H9 (cell line): ENCODE data around the gene DYRK1A. TPM values are rescaled to one million over a fixed set of nuclear protein-coding genes. Genes with fewer than 3 reads are reported as not detected.

ENCODE experiments used
- DNase-seq: peaks from one replicate; pipeline ENCODE4 v3.0.0-alpha.2; 2017
- H2AFZ ChIP-seq: one replicate; pipeline ENCODE4 v1.6.1; 2013; ENCODE audit warnings: mild to moderate bottlenecking, low read length, control low read depth, moderate library complexity
- H2AK5ac ChIP-seq: 2 replicates; pipeline ENCODE4 v1.6.1; 2013; ENCODE audit warnings: low read length, control low read depth, mixed read lengths; ENCODE audit not compliant: insufficient read length
- H2BK120ac ChIP-seq: one replicate; pipeline ENCODE4 v1.6.1; 2013; ENCODE audit warnings: low read depth, mild to moderate bottlenecking, low read length, control low read depth, inconsistent platforms; ENCODE audit not compliant: poor library complexity, severe bottlenecking
- H2BK12ac ChIP-seq: 2 replicates; pipeline ENCODE4 v1.6.1; 2013; ENCODE audit warnings: low read length, control low read depth, mixed read lengths, low read depth; ENCODE audit not compliant: insufficient read length
- H2BK15ac ChIP-seq: 2 replicates; pipeline ENCODE4 v1.6.1; 2013; ENCODE audit warnings: low read depth, low read length, control low read depth
- H2BK20ac ChIP-seq: one replicate; pipeline ENCODE4 v1.6.1; 2013; ENCODE audit warnings: low read depth, mild to moderate bottlenecking, low read length, control low read depth, inconsistent platforms; ENCODE audit not compliant: poor library complexity, severe bottlenecking
- H2BK5ac ChIP-seq: 2 replicates; pipeline ENCODE4 v1.6.1; 2013; ENCODE audit warnings: low read length, control low read depth, mixed read lengths; ENCODE audit not compliant: insufficient read length
- H3K14ac ChIP-seq: 2 replicates; pipeline ENCODE4 v1.6.1; 2013; ENCODE audit warnings: low read length, control low read depth; ENCODE audit not compliant: insufficient read depth
- H3K18ac ChIP-seq: 2 replicates; pipeline ENCODE4 v1.6.1; 2013; ENCODE audit warnings: low read depth, mild to moderate bottlenecking, mixed read lengths, low read length, control low read depth; ENCODE audit not compliant: insufficient read length
- H3K23ac ChIP-seq: 2 replicates; pipeline ENCODE4 v1.6.1; 2013; ENCODE audit warnings: low read length, control low read depth, mixed read lengths, low read depth; ENCODE audit not compliant: insufficient read length
- H3K23me2 ChIP-seq: 2 replicates; pipeline ENCODE4 v1.6.1; 2013; ENCODE audit warnings: low read depth, mild to moderate bottlenecking, mixed read lengths, low read length, control low read depth; ENCODE audit not compliant: insufficient read length, poor library complexity, severe bottlenecking
- H3K27ac ChIP-seq: 2 replicates; pipeline ENCODE4 v1.5.1; 2013; ENCODE audit warnings: low read length, control low read depth, mixed read lengths, low read depth; ENCODE audit not compliant: insufficient read length
- H3K27me3 ChIP-seq: 2 replicates; pipeline ENCODE4 v1.6.1; 2013; ENCODE audit warnings: low read length, control low read depth, inconsistent platforms; ENCODE audit not compliant: insufficient read depth
- H3K4ac ChIP-seq: 2 replicates; pipeline ENCODE4 v1.6.1; 2013; ENCODE audit warnings: low read depth, mild to moderate bottlenecking, control low read depth, inconsistent platforms, low read length, moderate library complexity
- H3K4me1 ChIP-seq: 2 replicates; pipeline ENCODE4 v1.6.1; 2013; ENCODE audit warnings: low read length, control low read depth, inconsistent platforms; ENCODE audit not compliant: insufficient read depth
- H3K4me2 ChIP-seq: 2 replicates; pipeline ENCODE4 v1.6.1; 2013; ENCODE audit warnings: low read length, control low read depth, mixed read lengths; ENCODE audit not compliant: insufficient read length, insufficient read depth
- H3K56ac ChIP-seq: 2 replicates; pipeline ENCODE4 v1.6.1; 2013; ENCODE audit warnings: low read depth, mild to moderate bottlenecking, mixed read lengths, low read length, control low read depth; ENCODE audit not compliant: insufficient read length
- H3K79me1 ChIP-seq: 2 replicates; pipeline ENCODE4 v1.6.1; 2013; ENCODE audit warnings: low read depth, mild to moderate bottlenecking, moderate library complexity, low read length, control low read depth, inconsistent platforms; ENCODE audit not compliant: insufficient read depth, poor library complexity, severe bottlenecking
- H3K79me2 ChIP-seq: 2 replicates; pipeline ENCODE4 v1.6.1; 2013; ENCODE audit warnings: low read length, control low read depth, inconsistent platforms; ENCODE audit not compliant: insufficient read depth
- H3K9ac ChIP-seq: 2 replicates; pipeline ENCODE4 v1.6.1; 2013; ENCODE audit warnings: low read length, control low read depth, mixed read lengths; ENCODE audit not compliant: insufficient read length; ENCODE audit errors: extremely low read depth
- H3K9me3 ChIP-seq: one replicate; pipeline ENCODE4 v1.6.1; 2013; ENCODE audit warnings: low read depth, low read length, inconsistent platforms; ENCODE audit not compliant: control insufficient read depth
- H3T11ph ChIP-seq: one replicate; pipeline ENCODE4 v1.6.1; 2013; ENCODE audit warnings: mild to moderate bottlenecking, low read length, control low read depth, inconsistent platforms
- H4K20me1 ChIP-seq: one replicate; pipeline ENCODE4 v1.6.1; 2013; ENCODE audit not compliant: control insufficient read depth, insufficient read length, insufficient read depth
- H4K5ac ChIP-seq: 2 replicates; pipeline ENCODE4 v1.6.1; 2013; ENCODE audit warnings: low read depth, mild to moderate bottlenecking, mixed read lengths, low read length, control low read depth; ENCODE audit not compliant: insufficient read length
- H4K8ac ChIP-seq: replicated peaks from 2 replicates; pipeline ENCODE4 v1.6.1; 2013; ENCODE audit warnings: low read length, control low read depth, mixed read lengths, low read depth; ENCODE audit not compliant: insufficient read length
- H4K91ac ChIP-seq: 2 replicates; pipeline ENCODE4 v1.6.1; 2013; ENCODE audit warnings: low read depth, mild to moderate bottlenecking, moderate library complexity, mixed read lengths, low read length, control low read depth; ENCODE audit not compliant: insufficient read length
- H3K27ac Mint-ChIP-seq, 3 experiments: 2 replicates in 2 of 3; 3 replicates in 1 of 3; pipeline ENCODE4 v1.8.0; 2020 to 2021; ENCODE audit warnings: mixed read lengths in 3 of 3, mild to moderate bottlenecking in 1 of 3, moderate library complexity in 1 of 3
- H3K27me3 Mint-ChIP-seq: 2 replicates; pipeline ENCODE4 v1.8.0; 2021; ENCODE audit warnings: low read depth, mild to moderate bottlenecking, moderate library complexity, mixed read lengths
- H3K36me3 Mint-ChIP-seq, 3 experiments: 2 replicates in 2 of 3; 3 replicates in 1 of 3; pipeline ENCODE4 v1.8.0; 2020 to 2021; ENCODE audit warnings: low read depth in 3 of 3, mixed read lengths in 3 of 3; ENCODE audit not compliant: insufficient read depth in 1 of 3
- H3K4me1 Mint-ChIP-seq, 2 experiments: 2 replicates each; pipeline ENCODE4 v1.8.0; 2020; ENCODE audit warnings: mixed read lengths in 2 of 2
- H3K4me3 Mint-ChIP-seq, 2 experiments: 2 replicates in 1 of 2; 3 replicates in 1 of 2; pipeline ENCODE4 v1.8.0; 2020 to 2021; ENCODE audit warnings: mild to moderate bottlenecking in 2 of 2, mixed read lengths in 2 of 2, moderate library complexity in 1 of 2
- H3K9me3 Mint-ChIP-seq, 2 experiments: 2 replicates in 1 of 2; 3 replicates in 1 of 2; pipeline ENCODE4 v1.8.0; 2020; ENCODE audit warnings: mild to moderate bottlenecking in 2 of 2, mixed read lengths in 2 of 2, moderate library complexity in 1 of 2
- CTCF ChIP-seq: fragments of 200-600 bp; sonication (generic); conservative IDR thresholded peaks from 3 replicates; pipeline ENCODE4 v1.8.0; 2021; ENCODE audit warnings: antibody characterized with exemption, mild to moderate bottlenecking
- WGBS: extraction: QIAGEN DNeasy Blood & Tissue Kit; methylation state at CpG from one replicate; pipeline ENCODE4 v1.1.7; 2013; ENCODE audit warnings: missing lambda C conversion rate, low lambda C conversion rate, mixed read lengths; ENCODE audit not compliant: insufficient read length; ENCODE audit errors: extremely low coverage; 5-methylcytosine and 5-hydroxymethylcytosine counted together
- total RNA-seq: library from RNA; stranded (reverse); gene quantifications from 2 replicates; pipeline ENCODE4 v1.2.1, GENCODE V29; 2021

Gene DYRK1A
- total RNA-seq, 1 experiment from 2014 or later, result 73.6 TPM

GRCh38 chr21:37536616-37537278 lies 170.2 kb downstream of the DYRK1A start:
- Histone ChIP-seq H3K27ac (no peak overlapping the region), H3K9ac (no peak overlapping the region), H3K4ac (no peak overlapping the region), H2BK120ac (no peak overlapping the region), H2BK12ac (no peak overlapping the region), H2BK15ac (no peak overlapping the region), H3K23ac (no peak overlapping the region), H3K79me1 (no peaks in the 10 kb centered on the region), H3K23me2 (no peaks in the 10 kb centered on the region), H3K79me2 (no peaks in the 10 kb centered on the region), H2AK5ac (no peak overlapping the region), H3K4me1 (no peaks in the 10 kb centered on the region), H4K20me1 (no peaks in the 10 kb centered on the region), H3K56ac (no peak overlapping the region), H2BK5ac (no peak overlapping the region), H3K27me3 (no peaks in the 10 kb centered on the region), H3K4me2 (no peak overlapping the region), H3K9me3 (no peaks in the 10 kb centered on the region), H2AFZ (no peak overlapping the region), H4K8ac (no peak overlapping the region), H4K91ac (no peak overlapping the region), H3K14ac (no peak overlapping the region), H3T11ph (no peak overlapping the region), H2BK20ac (no peak overlapping the region), H4K5ac (no peak overlapping the region), H3K18ac (no peak overlapping the region)
- H3K4me1 Mint-ChIP-seq, result peaks cover 5 to 10% of the 10 kb centered on the region in 2 experiments
- DNase-seq, result no peak
- peaks cover 10 to 24% of the 10 kb centered on the region in 2 experiments for H3K9me3 Mint-ChIP-seq
- TF ChIP-seq CTCF, result no peak
- WGBS, result no CpG with 5 or more reads among the region's 8 CpGs
- H3K27me3 Mint-ChIP-seq, result no peaks in the 10 kb centered on the region; the same call in 1 of the 2 replicates
- no peak overlapping the region for H3K4me3 Mint-ChIP-seq
- H3K27ac Mint-ChIP-seq, result peak overlapping the region; percentile 19 to 89 (median 80); a peak in 6 of 7 replicates
- H3K36me3 Mint-ChIP-seq, result peaks cover 6 to 19% (median 16%) of the 10 kb centered on the region in 3 experiments; a peak in 6 of 7 replicates
